ENCODE measurements around the gene FARSB. TPM values are rescaled to one million over a fixed set of nuclear protein-coding genes. Genes with fewer than 3 reads are reported as not detected.

The FARSB gene
- polyA plus RNA-seq, 3 donors, result 5.8 to 10.9 (median 8.4) TPM

DNA sequence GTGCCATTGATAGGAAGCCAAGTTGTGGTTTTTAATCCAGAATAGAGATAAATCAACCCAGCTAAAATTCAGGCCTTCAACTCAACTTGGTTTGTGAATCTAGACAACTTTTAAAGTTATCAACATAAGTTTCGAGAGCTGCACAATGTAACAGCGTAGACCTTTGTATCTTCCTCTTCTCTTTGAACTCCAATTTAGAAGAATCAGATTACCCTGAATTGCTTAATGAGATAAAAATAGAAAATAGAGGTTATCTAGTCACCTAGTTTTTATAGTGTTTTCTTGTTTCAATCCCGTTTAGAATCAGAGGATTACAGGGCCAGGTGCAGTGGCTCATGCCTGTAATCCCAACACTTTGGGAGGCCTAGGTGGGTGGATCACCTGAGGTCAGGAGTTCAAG, 27.9 kb upstream of the FARSB start:
- H3K9me3 Mint-ChIP-seq, result peaks cover 0 to 5% (median 0%) of the 10 kb centered on the region in 7 donors
- no peak for DNase-seq
- peaks cover 11 to 15% (median 15%) of the 10 kb centered on the region in 3 donors for H3K27me3 Mint-ChIP-seq (ENCODE audit: low read depth in 3 of 3)
- Histone ChIP-seq H3K4me3 (replicated peaks in 1 of 3; ENCODE audit: low read depth in 2 of 3, low read length in 3 of 3) (no peak overlapping the region), H3K9me3 (replicated peaks in 1 of 2; ENCODE audit: control insufficient read depth in 1 of 2, insufficient read depth in 1 of 2, low read length in 2 of 2) (no peaks in the 10 kb centered on the region), H3K27me3 (ENCODE audit: control insufficient read depth in 2 of 2, insufficient read depth in 2 of 2, low read length in 2 of 2) (peaks cover 3 to 7% of the 10 kb centered on the region in 2 donors), H3K9ac (ENCODE audit: insufficient read depth, low read length, poor library complexity, severe bottlenecking) (no peak overlapping the region), H4K20me1 (ENCODE audit: insufficient read depth, low read length) (no peaks in the 10 kb centered on the region), H3K27ac (ENCODE audit: low read depth in 1 of 2, low read length in 2 of 2) (no peak overlapping the region), H3K79me2 (ENCODE audit: insufficient read depth, low read length) (no peaks in the 10 kb centered on the region), H3K4me1 (ENCODE audit: control insufficient read depth in 1 of 2, insufficient read depth in 2 of 2, low read length in 2 of 2) (no peaks in the 10 kb centered on the region), H2AFZ (ENCODE audit: insufficient read depth, low read depth, low read length, poor library complexity, severe bottlenecking) (no peak overlapping the region), H3K36me3 (replicated peaks in 1 of 2; ENCODE audit: control insufficient read depth in 1 of 2, insufficient read depth in 2 of 2, low read length in 2 of 2) (no peaks in the 10 kb centered on the region), H3K4me2 (replicated peaks; ENCODE audit: extremely low read depth, low read length, poor library complexity, severe bottlenecking) (no peak overlapping the region)
- TF ChIP-seq, protein P1, sequence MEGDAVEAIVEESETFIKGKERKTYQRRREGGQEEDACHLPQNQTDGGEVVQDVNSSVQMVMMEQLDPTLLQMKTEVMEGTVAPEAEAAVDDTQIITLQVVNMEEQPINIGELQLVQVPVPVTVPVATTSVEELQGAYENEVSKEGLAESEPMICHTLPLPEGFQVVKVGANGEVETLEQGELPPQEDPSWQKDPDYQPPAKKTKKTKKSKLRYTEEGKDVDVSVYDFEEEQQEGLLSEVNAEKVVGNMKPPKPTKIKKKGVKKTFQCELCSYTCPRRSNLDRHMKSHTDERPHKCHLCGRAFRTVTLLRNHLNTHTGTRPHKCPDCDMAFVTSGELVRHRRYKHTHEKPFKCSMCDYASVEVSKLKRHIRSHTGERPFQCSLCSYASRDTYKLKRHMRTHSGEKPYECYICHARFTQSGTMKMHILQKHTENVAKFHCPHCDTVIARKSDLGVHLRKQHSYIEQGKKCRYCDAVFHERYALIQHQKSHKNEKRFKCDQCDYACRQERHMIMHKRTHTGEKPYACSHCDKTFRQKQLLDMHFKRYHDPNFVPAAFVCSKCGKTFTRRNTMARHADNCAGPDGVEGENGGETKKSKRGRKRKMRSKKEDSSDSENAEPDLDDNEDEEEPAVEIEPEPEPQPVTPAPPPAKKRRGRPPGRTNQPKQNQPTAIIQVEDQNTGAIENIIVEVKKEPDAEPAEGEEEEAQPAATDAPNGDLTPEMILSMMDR (IDR thresholded peaks at IDR 0.05), result no peak
- intact Hi-C loops (cut with micrococcal nuclease), result no loop called here
- peak overlapping the region in 1 of 2 donors; percentile 16 for H3K4me3 Mint-ChIP-seq
- 86% methylated on average over 1 of the region's 3 CpGs for WGBS (ENCODE audit: insufficient coverage)
- no peak overlapping the region for H3K27ac Mint-ChIP-seq
- peaks cover 3% of the 10 kb centered on the region for H3K4me1 Mint-ChIP-seq
- H3K36me3 Mint-ChIP-seq, result no peaks in the 10 kb centered on the region

DNA sequence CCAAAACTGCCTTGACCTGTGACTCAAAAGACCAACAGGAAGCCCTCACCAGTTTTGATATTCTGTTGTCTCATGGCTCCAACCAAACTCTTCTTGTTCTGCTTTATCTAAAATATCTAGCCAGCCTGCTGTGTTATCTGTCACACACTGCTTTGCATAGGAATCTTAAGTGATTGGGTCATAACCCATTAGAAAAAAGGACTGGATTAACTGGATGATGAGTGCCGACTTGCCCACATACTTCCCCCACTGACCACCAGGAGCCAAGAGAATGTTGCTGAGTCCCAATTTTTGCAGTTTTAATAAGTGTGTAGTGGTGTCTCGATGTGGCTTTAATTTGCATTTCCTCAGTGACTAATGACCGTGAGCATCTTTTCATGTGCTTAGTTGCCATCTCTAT, 22.1 kb upstream of the FARSB start:
- H3K9me3 Mint-ChIP-seq, result peaks cover 0 to 9% (median 0%) of the 10 kb centered on the region in 7 donors
- peaks cover 12 to 13% of the 10 kb centered on the region in 2 donors for H3K27me3 ChIP-seq (ENCODE audit: control insufficient read depth in 2 of 2, insufficient read depth in 2 of 2, low read length in 2 of 2)

More for the DNA sequence above, 22.1 kb upstream of the FARSB start:
- Histone ChIP-seq H3K27ac (ENCODE audit: low read depth in 1 of 2, low read length in 2 of 2) (no peak overlapping the region), H3K9me3 (replicated peaks in 1 of 2; ENCODE audit: control insufficient read depth in 1 of 2, insufficient read depth in 1 of 2, low read length in 2 of 2) (no peaks in the 10 kb centered on the region), H3K4me3 (replicated peaks in 1 of 3; ENCODE audit: low read depth in 2 of 3, low read length in 3 of 3) (no peak overlapping the region), H3K9ac (ENCODE audit: insufficient read depth, low read length, poor library complexity, severe bottlenecking) (no peak overlapping the region), H2AFZ (ENCODE audit: insufficient read depth, low read depth, low read length, poor library complexity, severe bottlenecking) (no peak overlapping the region), H3K79me2 (ENCODE audit: insufficient read depth, low read length) (no peaks in the 10 kb centered on the region), H3K36me3 (replicated peaks in 1 of 2; ENCODE audit: control insufficient read depth in 1 of 2, insufficient read depth in 2 of 2, low read length in 2 of 2) (no peaks in the 10 kb centered on the region), H3K4me2 (replicated peaks; ENCODE audit: extremely low read depth, low read length, poor library complexity, severe bottlenecking) (no peak overlapping the region), H3K4me1 (ENCODE audit: control insufficient read depth in 1 of 2, insufficient read depth in 2 of 2, low read length in 2 of 2) (no peaks in the 10 kb centered on the region), H4K20me1 (ENCODE audit: insufficient read depth, low read length) (no peaks in the 10 kb centered on the region)
- intact Hi-C loops (cut with micrococcal nuclease), result no loop called here
- Mint-ChIP-seq H3K4me3 (no peak overlapping the region), H3K27ac (no peak overlapping the region), H3K27me3 (ENCODE audit: low read depth in 3 of 3) (peaks cover 14 to 35% (median 19%) of the 10 kb centered on the region in 3 donors), H3K36me3 (peaks cover 0 to 3% of the 10 kb centered on the region in 2 donors), H3K4me1 (peaks cover 8% of the 10 kb centered on the region)
- no peak for DNase-seq
- WGBS (ENCODE audit: insufficient coverage), result 94% methylated on average over 2 of the region's 3 CpGs
- TF ChIP-seq, protein P1 (IDR thresholded peaks at IDR 0.05), result no peak

Data from CD14-positive monocyte (primary cell).